Mesothelial cell of epicardium (in vitro differentiated cells): ENCODE measurements around the gene HAUS5. TPM values are rescaled to one million over a fixed set of nuclear protein-coding genes. Genes with fewer than 3 reads are reported as not detected.

ENCODE experiments used
- DNase-seq, 2 experiments: peaks; one replicate each; pipeline ENCODE4 v3.0.0; 2021; ENCODE audit warnings: low spot score in 2 of 2; ENCODE audit not compliant: unreplicated experiment in 2 of 2
- H3K27ac Mint-ChIP-seq: 2 replicates; pipeline ENCODE4 v1.8.0; 2021; ENCODE audit warnings: mixed read lengths
- H3K27me3 Mint-ChIP-seq: 2 replicates; pipeline ENCODE4 v1.8.0; 2021; ENCODE audit warnings: low read depth, mixed read lengths
- H3K36me3 Mint-ChIP-seq: 2 replicates; pipeline ENCODE4 v1.8.0; 2021; ENCODE audit warnings: mixed read lengths
- H3K4me1 Mint-ChIP-seq: 2 replicates; pipeline ENCODE4 v1.8.0; 2021; ENCODE audit warnings: mixed read lengths
- H3K4me3 Mint-ChIP-seq: 2 replicates; pipeline ENCODE4 v1.8.0; 2021; ENCODE audit warnings: mild to moderate bottlenecking, moderate library complexity, mixed read lengths
- H3K9me3 Mint-ChIP-seq: 2 replicates; pipeline ENCODE4 v1.8.0; 2021; ENCODE audit warnings: mixed read lengths
- total RNA-seq: library from RNA; stranded (reverse); gene quantifications from 3 replicates; pipeline ENCODE4 v1.2.1, GENCODE V29; 2021
- TF ChIP-seq, protein P1 (sequence below): fragments of 200-600 bp; sonication (generic); IDR thresholded peaks from one replicate; pipeline ENCODE4 v1.5.0; 2021; ENCODE audit warnings: antibody characterized with exemption; ENCODE audit not compliant: unreplicated experiment

The HAUS5 gene
- total RNA-seq, 1 donor from 2014 or later: 28.7 TPM

DNA sequence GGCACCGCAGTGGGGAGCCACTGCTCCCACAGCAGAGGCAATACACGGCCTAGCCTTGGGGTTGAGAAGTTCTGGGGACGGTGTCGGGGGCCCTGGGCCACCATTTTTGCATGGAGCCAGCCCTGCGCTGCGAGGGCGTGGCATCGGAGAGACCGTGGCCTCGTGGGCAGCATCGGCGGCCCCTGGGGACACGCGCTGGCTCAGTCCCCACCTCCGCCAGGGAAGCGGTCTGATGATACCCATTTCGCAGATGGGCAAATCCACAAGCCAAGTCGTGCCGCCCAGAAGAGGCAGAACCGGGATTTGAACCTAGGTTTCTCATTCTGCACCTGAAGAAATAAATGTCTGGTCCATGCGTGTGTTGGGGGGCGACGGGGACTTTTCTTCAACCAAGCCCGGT is 52.6 kb downstream of the HAUS5 start:
- H3K9me3 Mint-ChIP-seq: peaks cover 3% of the 10 kb centered on the region
- no peak for DNase-seq
- TF ChIP-seq, protein P1, sequence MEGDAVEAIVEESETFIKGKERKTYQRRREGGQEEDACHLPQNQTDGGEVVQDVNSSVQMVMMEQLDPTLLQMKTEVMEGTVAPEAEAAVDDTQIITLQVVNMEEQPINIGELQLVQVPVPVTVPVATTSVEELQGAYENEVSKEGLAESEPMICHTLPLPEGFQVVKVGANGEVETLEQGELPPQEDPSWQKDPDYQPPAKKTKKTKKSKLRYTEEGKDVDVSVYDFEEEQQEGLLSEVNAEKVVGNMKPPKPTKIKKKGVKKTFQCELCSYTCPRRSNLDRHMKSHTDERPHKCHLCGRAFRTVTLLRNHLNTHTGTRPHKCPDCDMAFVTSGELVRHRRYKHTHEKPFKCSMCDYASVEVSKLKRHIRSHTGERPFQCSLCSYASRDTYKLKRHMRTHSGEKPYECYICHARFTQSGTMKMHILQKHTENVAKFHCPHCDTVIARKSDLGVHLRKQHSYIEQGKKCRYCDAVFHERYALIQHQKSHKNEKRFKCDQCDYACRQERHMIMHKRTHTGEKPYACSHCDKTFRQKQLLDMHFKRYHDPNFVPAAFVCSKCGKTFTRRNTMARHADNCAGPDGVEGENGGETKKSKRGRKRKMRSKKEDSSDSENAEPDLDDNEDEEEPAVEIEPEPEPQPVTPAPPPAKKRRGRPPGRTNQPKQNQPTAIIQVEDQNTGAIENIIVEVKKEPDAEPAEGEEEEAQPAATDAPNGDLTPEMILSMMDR: no peak
- H3K36me3 Mint-ChIP-seq: peaks cover 23% of the 10 kb centered on the region
- no peak overlapping the region for H3K4me3 Mint-ChIP-seq
- peaks cover 7% of the 10 kb centered on the region for H3K4me1 Mint-ChIP-seq
- peaks cover 16% of the 10 kb centered on the region for H3K27me3 Mint-ChIP-seq
- H3K27ac Mint-ChIP-seq: no peak overlapping the region

DNA sequence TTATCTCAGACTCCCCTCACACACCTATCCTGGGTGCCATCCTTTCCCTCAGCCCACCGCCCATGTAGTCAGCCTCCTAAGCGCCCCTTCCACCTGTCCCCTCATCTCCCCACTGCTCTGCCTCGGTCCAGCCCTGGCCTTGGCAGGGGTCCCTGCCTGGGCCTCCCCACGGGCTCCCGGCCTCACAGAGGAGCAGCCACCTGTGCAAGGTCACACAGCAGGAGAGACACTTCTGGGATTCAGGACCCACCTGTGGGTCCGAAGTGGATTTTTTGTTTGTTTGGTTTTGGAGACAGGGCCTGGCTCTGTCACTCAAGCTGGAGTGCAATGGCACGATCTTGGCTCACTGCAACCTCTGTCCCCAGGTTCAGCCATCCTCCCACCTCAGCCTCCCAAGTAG is 53.1 kb downstream of the HAUS5 start:
- Mint-ChIP-seq H3K4me1 (peaks cover 7% of the 10 kb centered on the region), H3K36me3 (peaks cover 23% of the 10 kb centered on the region), H3K27ac (no peak overlapping the region), H3K9me3 (peaks cover 3% of the 10 kb centered on the region), H3K4me3 (no peak overlapping the region), H3K27me3 (peaks cover 17% of the 10 kb centered on the region)
- no peak for DNase-seq
- TF ChIP-seq, protein P1: no peak

DNA sequence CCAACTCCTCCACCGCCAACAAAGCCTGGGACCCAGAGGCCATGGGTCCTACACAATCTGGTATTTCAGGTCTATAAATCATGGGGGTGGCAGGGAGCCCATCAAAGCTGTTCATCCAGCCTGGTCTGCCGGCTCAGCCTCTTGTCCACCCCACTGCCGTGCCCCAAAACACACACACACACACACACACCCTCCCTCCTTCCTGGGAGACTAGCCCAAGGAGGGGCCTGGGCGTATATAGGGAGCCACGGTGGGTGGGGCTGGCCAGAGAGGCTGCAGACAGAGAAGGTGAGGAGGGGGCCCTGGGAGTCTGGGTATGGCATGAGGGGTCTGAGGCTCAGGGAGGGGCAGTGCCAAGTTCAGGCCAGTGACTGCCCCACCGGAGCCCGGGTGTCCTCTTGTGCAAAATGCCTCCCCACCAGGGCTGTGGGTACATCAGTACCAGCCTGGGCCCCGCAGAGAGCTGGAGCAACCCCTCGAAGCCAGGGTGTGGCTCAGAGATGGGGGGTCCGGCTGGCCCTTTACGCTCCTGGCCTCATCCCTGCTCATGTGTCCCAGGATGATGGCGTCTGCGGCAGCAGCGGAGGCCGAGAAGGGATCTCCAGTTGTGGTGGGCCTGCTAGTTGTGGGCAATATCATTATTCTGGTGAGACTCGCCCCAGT is 53.8 kb downstream of the HAUS5 start, which contains the start of gene UPK1A:
UPK1A (plus strand) TSS at position 267 of the 663 bp plus-strand sequence; CDS start at position 563, 296 bp downstream.
- no peak for DNase-seq
- peaks cover 3% of the 10 kb centered on the region for H3K9me3 Mint-ChIP-seq
- peak within 1 kb of the TSS; percentile 59 for H3K27ac Mint-ChIP-seq
- TF ChIP-seq, protein P1: no peak
- H3K36me3 Mint-ChIP-seq: peaks cover 20% of the 10 kb centered on the region
- H3K4me1 Mint-ChIP-seq: peaks cover 7% of the 10 kb centered on the region
- H3K27me3 Mint-ChIP-seq: peaks cover 22% of the 10 kb centered on the region
- no peak within 1 kb of the TSS for H3K4me3 Mint-ChIP-seq

DNA sequence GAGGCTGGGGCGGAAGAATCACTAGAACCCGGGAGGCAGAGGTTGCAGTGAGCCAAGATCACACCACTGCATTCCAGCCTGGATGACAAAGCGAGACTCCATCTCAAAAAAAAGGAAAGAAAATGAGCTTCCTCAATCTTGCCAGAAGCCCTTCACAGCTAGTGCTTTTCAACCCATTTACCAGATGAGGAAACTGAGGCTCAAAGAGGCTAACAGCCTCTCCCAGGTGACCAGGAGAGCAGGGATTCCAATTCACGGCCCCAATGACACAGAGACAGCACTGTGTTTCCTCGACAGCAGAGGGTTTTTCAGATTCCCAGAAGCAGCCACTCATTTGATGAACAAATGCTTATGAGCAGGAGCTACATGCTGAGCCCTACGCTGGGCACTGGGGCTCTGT is 57.0 kb downstream of the HAUS5 start:
- DNase-seq: no peak
- TF ChIP-seq, protein P1: no peak
- peaks cover 47% of the 10 kb centered on the region for H3K27me3 Mint-ChIP-seq
- no peaks in the 10 kb centered on the region for H3K9me3 Mint-ChIP-seq
- peaks cover 4% of the 10 kb centered on the region for H3K36me3 Mint-ChIP-seq
- peaks cover 10% of the 10 kb centered on the region for H3K4me1 Mint-ChIP-seq
- no peak overlapping the region for H3K4me3 Mint-ChIP-seq
- no peak overlapping the region for H3K27ac Mint-ChIP-seq

DNA sequence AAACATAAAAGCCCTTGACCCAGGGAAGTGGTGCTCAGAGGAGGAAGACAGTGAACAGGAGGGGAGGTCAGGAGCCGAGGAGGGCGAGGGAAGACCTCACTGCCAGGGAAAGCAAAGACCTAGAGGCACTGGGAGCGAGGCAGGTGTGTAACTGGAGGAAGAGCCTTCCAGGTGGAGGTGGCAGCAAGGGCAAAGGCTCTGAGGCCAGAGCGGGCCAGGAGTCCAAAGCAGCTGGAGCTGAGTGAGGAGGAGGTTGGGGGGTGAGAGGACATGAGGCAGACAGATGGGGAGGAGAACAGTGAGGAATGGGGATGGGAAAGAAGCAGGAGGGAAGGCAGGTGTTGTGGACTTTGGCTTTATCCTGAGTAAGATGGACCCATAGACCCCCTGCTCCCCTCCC is 57.4 kb downstream of the HAUS5 start:
- peaks cover 47% of the 10 kb centered on the region for H3K27me3 Mint-ChIP-seq
- H3K9me3 Mint-ChIP-seq: no peaks in the 10 kb centered on the region
- H3K36me3 Mint-ChIP-seq: peaks cover 4% of the 10 kb centered on the region
- DNase-seq: no peak
- no peak overlapping the region for H3K4me3 Mint-ChIP-seq
- TF ChIP-seq, protein P1: no peak
- no peak overlapping the region for H3K27ac Mint-ChIP-seq
- H3K4me1 Mint-ChIP-seq: peaks cover 10% of the 10 kb centered on the region

DNA sequence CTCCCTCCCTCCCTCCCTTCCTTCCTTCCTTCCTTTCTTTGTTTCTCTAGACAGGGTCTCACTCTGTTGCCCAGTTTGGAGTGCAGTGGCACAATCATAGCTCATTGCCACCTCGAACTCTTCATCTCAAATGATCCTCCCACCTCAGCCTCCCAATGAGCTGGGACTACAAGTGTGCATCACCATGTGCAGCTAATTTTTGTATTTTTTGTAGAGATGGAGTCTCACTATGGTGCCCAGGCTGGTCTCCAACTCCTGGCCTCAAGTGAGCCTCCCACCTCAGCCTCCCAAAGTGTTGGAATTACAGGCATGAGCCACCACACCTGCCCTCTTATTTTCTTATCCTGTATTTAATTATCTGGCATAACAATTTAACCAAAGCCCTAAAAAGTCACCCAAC is 58.2 kb downstream of the HAUS5 start:
- DNase-seq: no peak
- no peak overlapping the region for H3K4me3 Mint-ChIP-seq
- TF ChIP-seq, protein P1: no peak
- no peak overlapping the region for H3K27ac Mint-ChIP-seq
- H3K36me3 Mint-ChIP-seq: peaks cover 2% of the 10 kb centered on the region
- H3K27me3 Mint-ChIP-seq: peaks cover 53% of the 10 kb centered on the region
- H3K9me3 Mint-ChIP-seq: no peaks in the 10 kb centered on the region
- peaks cover 10% of the 10 kb centered on the region for H3K4me1 Mint-ChIP-seq
